B cell (primary cell): Measurements from ENCODE around the gene GREM1. TPM values are rescaled to one million over a fixed set of nuclear protein-coding genes. Genes with fewer than 3 reads are reported as not detected.

ENCODE experiments used
- ATAC-seq: fragments of 200-7000 bp; cut with Tn5 transposase; one replicate; pipeline ENCODE4 v1.10.0; 2021; ENCODE audit warnings: low read depth, mild to moderate bottlenecking, moderate number of reproducible peaks, moderate library complexity
- CTCF ChIA-PET: fragments of 350-600 bp; sonication (Branson Sonifier 250); formaldehyde crosslinking; loops from one replicate; lab custom pipeline; 2021; ENCODE audit warnings: antibody characterized with exemption, inconsistent platforms; lab: Charles Lee
- POLR2A ChIA-PET: fragments of 350-600 bp; sonication (Branson Sonifier 250); formaldehyde crosslinking; loops from one replicate; lab custom pipeline; 2021; ENCODE audit warnings: antibody characterized with exemption; lab: Charles Lee
- DNase-seq: peaks from one replicate; pipeline ENCODE4 v3.0.0; 2013
- H2AFZ ChIP-seq: 2 replicates; pipeline ENCODE4 v1.6.1; 2012; ENCODE audit warnings: mild to moderate bottlenecking, low read depth, low read length; ENCODE audit not compliant: insufficient read depth, poor library complexity, severe bottlenecking
- H3K27ac ChIP-seq, 2 donors: 1 replicate in 1 of 2; 2 replicates in 1 of 2; pipeline ENCODE4 v1.5.1; 2012 to 2013; ENCODE audit warnings: low read length in 2 of 2, mild to moderate bottlenecking in 2 of 2, moderate library complexity in 1 of 2
- H3K27me3 ChIP-seq, 4 experiments: fragments of 200-600 bp in 1 of 4; sonication (generic) in 1 of 4; replicated peaks in 1 of 4; 1 replicate in 2 of 4; 2 replicates in 2 of 4; pipeline versions ENCODE4 v1.6.1 to v1.7.0; 2013 to 2016; ENCODE audit warnings: low read length in 3 of 4, mild to moderate bottlenecking in 2 of 4, mixed read lengths in 1 of 4, moderate library complexity in 1 of 4; ENCODE audit not compliant: insufficient read depth in 4 of 4, control insufficient read depth in 3 of 4; ENCODE audit errors: control extremely low read depth in 1 of 4
- H3K36me3 ChIP-seq, 2 experiments: replicated peaks in 1 of 2; 1 replicate in 1 of 2; 2 replicates in 1 of 2; pipeline versions ENCODE4 v1.6.1 to v1.7.1; 2013; ENCODE audit warnings: low read length in 1 of 2; ENCODE audit not compliant: insufficient read depth in 2 of 2, control insufficient read depth in 1 of 2; ENCODE audit errors: control extremely low read depth in 1 of 2, extremely low read depth in 1 of 2
- H3K4me1 ChIP-seq, 2 donors: fragments of 200-600 bp in 1 of 2; sonication (generic) in 1 of 2; 1 replicate in 1 of 2; 2 replicates in 1 of 2; pipeline versions ENCODE4 v1.5.1 to v1.6.1; 2013 to 2017; ENCODE audit warnings: low read length in 2 of 2; ENCODE audit not compliant: control insufficient read depth in 2 of 2, insufficient read depth in 2 of 2
- H3K4me2 ChIP-seq: replicated peaks from 2 replicates; pipeline ENCODE3; 2012; ENCODE audit warnings: mild to moderate bottlenecking, low read depth, low read length; ENCODE audit not compliant: poor library complexity, severe bottlenecking
- H3K4me3 ChIP-seq, 5 experiments: fragments of 200-600 bp in 1 of 5; sonication (generic) in 1 of 5; 1 replicate in 3 of 5; 2 replicates in 2 of 5; pipeline versions ENCODE4 v1.5.1 to v1.7.0; 2011 to 2016; ENCODE audit warnings: low read length in 4 of 5, mild to moderate bottlenecking in 4 of 5, low read depth in 2 of 5, control low read depth in 1 of 5, moderate library complexity in 1 of 5; ENCODE audit not compliant: insufficient read depth in 1 of 5; ENCODE audit errors: control extremely low read depth in 1 of 5, extremely low read depth in 1 of 5
- H3K79me2 ChIP-seq: fragments of 200-600 bp; sonication (generic); one replicate; pipeline ENCODE4 v1.6.0; 2016; ENCODE audit warnings: low read length; ENCODE audit not compliant: control insufficient read depth, insufficient read depth
- H3K9ac ChIP-seq: fragments of 200-600 bp; sonication (generic); 2 replicates; pipeline ENCODE4 v1.6.1; 2017; ENCODE audit warnings: mild to moderate bottlenecking, low read length, moderate library complexity
- H3K9me3 ChIP-seq, 3 donors: one replicate each; pipeline versions ENCODE4 v1.6.1 to v1.7.1; 2013; ENCODE audit warnings: low read length in 2 of 3; ENCODE audit not compliant: control insufficient read depth in 2 of 3, insufficient read depth in 1 of 3; ENCODE audit errors: control extremely low read depth in 1 of 3
- H4K20me1 ChIP-seq: 2 replicates; pipeline ENCODE4 v1.6.0; 2012; ENCODE audit warnings: mild to moderate bottlenecking, low read length; ENCODE audit not compliant: insufficient read depth, control insufficient read depth, poor library complexity, severe bottlenecking
- H3K27ac Mint-ChIP-seq: one replicate; pipeline ENCODE4 v1.8.0; 2021; ENCODE audit warnings: mixed read lengths
- H3K27me3 Mint-ChIP-seq: one replicate; pipeline ENCODE4 v1.8.0; 2021; ENCODE audit warnings: mixed read lengths
- H3K4me1 Mint-ChIP-seq: one replicate; pipeline ENCODE4 v1.8.0; 2021; ENCODE audit warnings: mixed read lengths
- H3K4me3 Mint-ChIP-seq: one replicate; pipeline ENCODE4 v1.8.0; 2021; ENCODE audit warnings: mixed read lengths
- H3K9me3 Mint-ChIP-seq: one replicate; pipeline ENCODE4 v1.8.0; 2022; ENCODE audit warnings: mixed read lengths; ENCODE audit not compliant: insufficient read depth
- EZH2 ChIP-seq: IDR thresholded peaks from 2 replicates; pipeline ENCODE4 v1.6.1; 2012; ENCODE audit warnings: borderline replicate concordance, low read depth, mild to moderate bottlenecking, moderate library complexity, low read length; ENCODE audit not compliant: insufficient read depth, poor library complexity, severe bottlenecking
- WGBS: methylation state at CpG from one replicate; pipeline ENCODE4 v1.1.5; 2013; ENCODE audit warnings: missing lambda C conversion rate; ENCODE audit not compliant: insufficient coverage; 5-methylcytosine and 5-hydroxymethylcytosine counted together
- intact Hi-C: fragments of 100-400 bp; cut with micrococcal nuclease; formaldehyde crosslinking; loops from one replicate; pipeline ENCODE4 v1.10.0; 2022
- polyA plus RNA-seq: library from polyadenylated mRNA; depleted of rRNA; stranded (reverse); fragments of >200 nt; gene quantifications from 2 replicates; pipeline ENCODE4 v1.2.3, GENCODE V29; 2012
- total RNA-seq, 2 donors: library from RNA; stranded (reverse); fragments of 120-200 nt in 1 of 2; gene quantifications; 1 replicate in 1 of 2; 2 replicates in 1 of 2; pipeline versions ENCODE4 v1.2.3 to v1.2.4, GENCODE V29; 2013 to 2022
- TF ChIP-seq, protein P1 (sequence below): fragments of 200-600 bp; IDR thresholded peaks from one replicate; pipeline ENCODE4 v1.8.0; 2022; ENCODE audit warnings: antibody characterized with exemption, mild to moderate bottlenecking

The GREM1 gene
- total and polyA plus RNA-seq, 2 donors (not counting 1 experiment from before 2014, with no cell fraction given), result not detected

DNA sequence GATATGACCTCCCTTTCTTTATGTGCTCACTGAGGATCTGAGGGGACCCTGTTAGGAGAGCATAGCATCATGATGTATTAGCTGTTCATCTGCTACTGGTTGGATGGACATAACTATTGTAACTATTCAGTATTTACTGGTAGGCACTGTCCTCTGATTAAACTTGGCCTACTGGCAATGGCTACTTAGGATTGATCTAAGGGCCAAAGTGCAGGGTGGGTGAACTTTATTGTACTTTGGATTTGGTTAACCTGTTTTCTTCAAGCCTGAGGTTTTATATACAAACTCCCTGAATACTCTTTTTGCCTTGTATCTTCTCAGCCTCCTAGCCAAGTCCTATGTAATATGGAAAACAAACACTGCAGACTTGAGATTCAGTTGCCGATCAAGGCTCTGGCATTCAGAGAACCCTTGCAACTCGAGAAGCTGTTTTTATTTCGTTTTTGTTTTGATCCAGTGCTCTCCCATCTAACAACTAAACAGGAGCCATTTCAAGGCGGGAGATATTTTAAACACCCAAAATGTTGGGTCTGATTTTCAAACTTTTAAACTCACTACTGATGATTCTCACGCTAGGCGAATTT lies 14.9 kb downstream of the GREM1 start:
- 100% methylated on average over 1 of the region's 6 CpGs for whole genome bisulfite sequencing
- POLR2A ChIA-PET, result no interaction called here
- H3K27me3 Mint-ChIP-seq, result peaks cover 45% of the 10 kb centered on the region

DNA sequence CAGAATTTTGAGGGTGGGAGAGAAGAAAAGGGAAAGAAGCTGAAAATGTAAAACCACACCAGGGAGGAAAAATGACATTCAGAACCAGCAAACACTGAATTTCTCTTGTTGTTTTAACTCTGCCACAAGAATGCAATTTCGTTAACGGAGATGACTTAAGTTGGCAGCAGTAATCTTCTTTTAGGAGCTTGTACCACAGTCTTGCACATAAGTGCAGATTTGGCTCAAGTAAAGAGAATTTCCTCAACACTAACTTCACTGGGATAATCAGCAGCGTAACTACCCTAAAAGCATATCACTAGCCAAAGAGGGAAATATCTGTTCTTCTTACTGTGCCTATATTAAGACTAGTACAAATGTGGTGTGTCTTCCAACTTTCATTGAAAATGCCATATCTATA lies 15.5 kb downstream of the GREM1 start:
- ATAC-seq (no peak), DNase-seq (no peak)
- H2AFZ ChIP-seq, result no peak overlapping the region
- Mint-ChIP-seq H3K27me3 (peaks cover 42% of the 10 kb centered on the region), H3K9me3 (no peaks in the 10 kb centered on the region), H3K27ac (no peak overlapping the region), H3K4me3 (no peak overlapping the region), H3K4me1 (no peaks in the 10 kb centered on the region)
- H4K20me1 ChIP-seq, result no peaks in the 10 kb centered on the region
- H3K79me2 ChIP-seq, result no peaks in the 10 kb centered on the region
- no peaks in the 10 kb centered on the region for H3K9me3 ChIP-seq
- no peak overlapping the region for H3K27ac ChIP-seq
- WGBS, result no CpG with 5 or more reads among the region's 3 CpGs
- H3K36me3 ChIP-seq, result no peaks in the 10 kb centered on the region
- H3K4me3 ChIP-seq, result no peak overlapping the region
- POLR2A ChIA-PET, result no interaction called here
- CTCF ChIA-PET, result no interaction called here
- no peak overlapping the region for H3K9ac ChIP-seq
- H3K27me3 ChIP-seq, result peaks cover 0 to 12% (median 3%) of the 10 kb centered on the region in 4 experiments
- H3K4me1 ChIP-seq, result no peaks in the 10 kb centered on the region
- intact Hi-C loops, result no loop called here
- no peak overlapping the region for H3K4me2 ChIP-seq
- no peak for TF ChIP-seq EZH2
- TF ChIP-seq, protein P1, sequence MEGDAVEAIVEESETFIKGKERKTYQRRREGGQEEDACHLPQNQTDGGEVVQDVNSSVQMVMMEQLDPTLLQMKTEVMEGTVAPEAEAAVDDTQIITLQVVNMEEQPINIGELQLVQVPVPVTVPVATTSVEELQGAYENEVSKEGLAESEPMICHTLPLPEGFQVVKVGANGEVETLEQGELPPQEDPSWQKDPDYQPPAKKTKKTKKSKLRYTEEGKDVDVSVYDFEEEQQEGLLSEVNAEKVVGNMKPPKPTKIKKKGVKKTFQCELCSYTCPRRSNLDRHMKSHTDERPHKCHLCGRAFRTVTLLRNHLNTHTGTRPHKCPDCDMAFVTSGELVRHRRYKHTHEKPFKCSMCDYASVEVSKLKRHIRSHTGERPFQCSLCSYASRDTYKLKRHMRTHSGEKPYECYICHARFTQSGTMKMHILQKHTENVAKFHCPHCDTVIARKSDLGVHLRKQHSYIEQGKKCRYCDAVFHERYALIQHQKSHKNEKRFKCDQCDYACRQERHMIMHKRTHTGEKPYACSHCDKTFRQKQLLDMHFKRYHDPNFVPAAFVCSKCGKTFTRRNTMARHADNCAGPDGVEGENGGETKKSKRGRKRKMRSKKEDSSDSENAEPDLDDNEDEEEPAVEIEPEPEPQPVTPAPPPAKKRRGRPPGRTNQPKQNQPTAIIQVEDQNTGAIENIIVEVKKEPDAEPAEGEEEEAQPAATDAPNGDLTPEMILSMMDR, result no peak

More for the DNA sequence above, 14.9 kb downstream of the GREM1 start:
- no peak overlapping the region for H3K27ac ChIP-seq
- no peaks in the 10 kb centered on the region for H3K4me1 ChIP-seq
- H3K4me2 ChIP-seq, result no peak overlapping the region
- ATAC-seq, result no peak
- Mint-ChIP-seq H3K4me3 (no peak overlapping the region), H3K9me3 (no peaks in the 10 kb centered on the region), H3K4me1 (no peaks in the 10 kb centered on the region), H3K27ac (no peak overlapping the region)
- H3K27me3 ChIP-seq, result peaks cover 0 to 12% (median 3%) of the 10 kb centered on the region in 4 experiments
- H2AFZ ChIP-seq, result no peak overlapping the region
- intact Hi-C loops, result no loop called here
- H3K79me2 ChIP-seq, result no peaks in the 10 kb centered on the region
- DNase-seq, result no peak
- CTCF ChIA-PET, result interaction anchor here (0.5 kb wide), 1 partner anchor 19 kb away, joined by 4 read pairs; no protein-coding TSS in a partner anchor
- no peaks in the 10 kb centered on the region for H3K36me3 ChIP-seq
- H3K9me3 ChIP-seq, result no peaks in the 10 kb centered on the region
- no peak overlapping the region for H3K9ac ChIP-seq
- H4K20me1 ChIP-seq, result no peaks in the 10 kb centered on the region
- H3K4me3 ChIP-seq, result no peak overlapping the region
- no peak for TF ChIP-seq EZH2
- TF ChIP-seq, protein P1, result no peak
